CD14-positive monocyte (primary cell): Measurements from ENCODE around the gene NHERF2. TPM values are rescaled to one million over a fixed set of nuclear protein-coding genes. Genes with fewer than 3 reads are reported as not detected.

Experiments
- DNase-seq, 3 donors: peaks; one replicate each; pipeline ENCODE4 v3.0.0-alpha.2; 2011 to 2022
- H2AFZ ChIP-seq: 2 replicates; pipeline ENCODE4 v1.6.0; 2012; ENCODE audit warnings: mild to moderate bottlenecking, low read depth, low read length, inconsistent platforms; ENCODE audit not compliant: insufficient read depth, poor library complexity, severe bottlenecking
- H3K27ac ChIP-seq, 2 donors: 1 replicate in 1 of 2; 2 replicates in 1 of 2; pipeline ENCODE4 v1.5.1; 2012 to 2013; ENCODE audit warnings: low read length in 2 of 2, control low read depth in 1 of 2, inconsistent platforms in 1 of 2, low read depth in 1 of 2, mild to moderate bottlenecking in 1 of 2
- H3K27me3 ChIP-seq, 2 donors: one replicate each; pipeline versions ENCODE4 v1.6.0 to v1.6.1; 2011 to 2013; ENCODE audit warnings: low read length in 2 of 2; ENCODE audit not compliant: control insufficient read depth in 2 of 2, insufficient read depth in 2 of 2
- H3K36me3 ChIP-seq, 2 donors: replicated peaks in 1 of 2; 1 replicate in 1 of 2; 2 replicates in 1 of 2; pipeline versions ENCODE4 v1.5.1 to v1.6.1; 2012 to 2013; ENCODE audit warnings: low read length in 2 of 2, control low read depth in 1 of 2, inconsistent platforms in 1 of 2, mild to moderate bottlenecking in 1 of 2; ENCODE audit not compliant: insufficient read depth in 2 of 2, control insufficient read depth in 1 of 2
- H3K4me1 ChIP-seq, 2 donors: 1 replicate in 1 of 2; 2 replicates in 1 of 2; pipeline versions ENCODE4 v1.5.1 to v1.6.1; 2012 to 2013; ENCODE audit warnings: low read length in 2 of 2, control low read depth in 1 of 2, inconsistent platforms in 1 of 2, mild to moderate bottlenecking in 1 of 2, moderate library complexity in 1 of 2; ENCODE audit not compliant: insufficient read depth in 2 of 2, control insufficient read depth in 1 of 2
- H3K4me2 ChIP-seq: replicated peaks from 2 replicates; pipeline ENCODE3; 2012; ENCODE audit warnings: low read length, moderate library complexity, mild to moderate bottlenecking; ENCODE audit not compliant: poor library complexity, severe bottlenecking; ENCODE audit errors: extremely low read depth
- H3K4me3 ChIP-seq, 3 experiments: fragments of 200-600 bp in 1 of 3; sonication (generic) in 1 of 3; replicated peaks in 1 of 3; 1 replicate in 2 of 3; 2 replicates in 1 of 3; pipeline ENCODE4 v1.5.1; 2011 to 2013; ENCODE audit warnings: low read length in 3 of 3, mild to moderate bottlenecking in 3 of 3, control low read depth in 2 of 3, low read depth in 2 of 3, inconsistent platforms in 1 of 3, moderate library complexity in 1 of 3
- H3K79me2 ChIP-seq: 2 replicates; pipeline ENCODE4 v1.6.0; 2012; ENCODE audit warnings: mild to moderate bottlenecking, control low read depth, inconsistent platforms, low read length, moderate library complexity; ENCODE audit not compliant: insufficient read depth
- H3K9ac ChIP-seq: 2 replicates; pipeline ENCODE4 v1.6.0; 2017; ENCODE audit warnings: low read length, mild to moderate bottlenecking; ENCODE audit not compliant: insufficient read depth, poor library complexity, severe bottlenecking
- H3K9me3 ChIP-seq, 2 donors: replicated peaks in 1 of 2; 1 replicate in 1 of 2; 2 replicates in 1 of 2; pipeline versions ENCODE4 v1.5.1 to v1.6.1; 2012 to 2013; ENCODE audit warnings: low read length in 2 of 2, control low read depth in 1 of 2; ENCODE audit not compliant: control insufficient read depth in 1 of 2, insufficient read depth in 1 of 2
- H4K20me1 ChIP-seq: 2 replicates; pipeline ENCODE4 v1.6.0; 2012; ENCODE audit warnings: mild to moderate bottlenecking, low read length, control low read depth, moderate library complexity; ENCODE audit not compliant: insufficient read depth
- H3K27ac Mint-ChIP-seq, 7 donors: one replicate each; pipeline ENCODE4 v1.8.0; 2020; ENCODE audit warnings: mild to moderate bottlenecking in 7 of 7, mixed read lengths in 7 of 7, moderate library complexity in 6 of 7, inconsistent platforms in 2 of 7
- H3K27me3 Mint-ChIP-seq, 3 donors: one replicate each; pipeline ENCODE4 v1.8.0; 2021 to 2022; ENCODE audit warnings: low read depth in 3 of 3, mild to moderate bottlenecking in 3 of 3, mixed read lengths in 3 of 3, moderate library complexity in 3 of 3, inconsistent platforms in 1 of 3
- H3K36me3 Mint-ChIP-seq, 2 donors: one replicate each; pipeline ENCODE4 v1.8.0; 2020; ENCODE audit warnings: mixed read lengths in 2 of 2, inconsistent platforms in 1 of 2, mild to moderate bottlenecking in 1 of 2
- H3K4me1 Mint-ChIP-seq: one replicate; pipeline ENCODE4 v1.8.0; 2020; ENCODE audit warnings: mild to moderate bottlenecking, mixed read lengths
- H3K4me3 Mint-ChIP-seq, 2 donors: one replicate each; pipeline ENCODE4 v1.8.0; 2020; ENCODE audit warnings: mild to moderate bottlenecking in 2 of 2, mixed read lengths in 2 of 2, moderate library complexity in 1 of 2
- H3K9me3 Mint-ChIP-seq, 7 donors: one replicate each; pipeline ENCODE4 v1.8.0; 2020 to 2022; ENCODE audit warnings: mixed read lengths in 7 of 7, mild to moderate bottlenecking in 6 of 7, moderate library complexity in 6 of 7, inconsistent platforms in 2 of 7
- WGBS: methylation state at CpG from one replicate; pipeline ENCODE4 v1.1.5; 2013; ENCODE audit warnings: missing lambda C conversion rate; ENCODE audit not compliant: insufficient coverage; 5-methylcytosine and 5-hydroxymethylcytosine counted together
- intact Hi-C, 2 donors: fragments of 100-400 bp; cut with micrococcal nuclease; formaldehyde crosslinking; loops; one replicate each; pipeline versions ENCODE4 v1.15.0 to v1.15.1; 2023
- polyA plus RNA-seq, 3 donors: library from polyadenylated mRNA; depleted of rRNA in 1 of 3; unstranded in 2 of 3; stranded (reverse) in 1 of 3; fragments of 300-500 nt in 2 of 3; fragments of >200 nt in 1 of 3; fragmentation: Illumina TruSeq in 2 of 3; gene quantifications; 1 replicate in 2 of 3; 2 replicates in 1 of 3; pipeline ENCODE4 v1.2.3, GENCODE V29; 2012 to 2021
- TF ChIP-seq, protein P1 (sequence below): fragments of 200-600 bp; IDR thresholded peaks from one replicate; pipeline ENCODE4 v1.8.0; 2022; ENCODE audit warnings: antibody characterized with exemption, mild to moderate bottlenecking

NHERF2 gene
- polyA plus RNA-seq, 3 donors = 0.66 to 8.2 (median 0.78) TPM

DNA sequence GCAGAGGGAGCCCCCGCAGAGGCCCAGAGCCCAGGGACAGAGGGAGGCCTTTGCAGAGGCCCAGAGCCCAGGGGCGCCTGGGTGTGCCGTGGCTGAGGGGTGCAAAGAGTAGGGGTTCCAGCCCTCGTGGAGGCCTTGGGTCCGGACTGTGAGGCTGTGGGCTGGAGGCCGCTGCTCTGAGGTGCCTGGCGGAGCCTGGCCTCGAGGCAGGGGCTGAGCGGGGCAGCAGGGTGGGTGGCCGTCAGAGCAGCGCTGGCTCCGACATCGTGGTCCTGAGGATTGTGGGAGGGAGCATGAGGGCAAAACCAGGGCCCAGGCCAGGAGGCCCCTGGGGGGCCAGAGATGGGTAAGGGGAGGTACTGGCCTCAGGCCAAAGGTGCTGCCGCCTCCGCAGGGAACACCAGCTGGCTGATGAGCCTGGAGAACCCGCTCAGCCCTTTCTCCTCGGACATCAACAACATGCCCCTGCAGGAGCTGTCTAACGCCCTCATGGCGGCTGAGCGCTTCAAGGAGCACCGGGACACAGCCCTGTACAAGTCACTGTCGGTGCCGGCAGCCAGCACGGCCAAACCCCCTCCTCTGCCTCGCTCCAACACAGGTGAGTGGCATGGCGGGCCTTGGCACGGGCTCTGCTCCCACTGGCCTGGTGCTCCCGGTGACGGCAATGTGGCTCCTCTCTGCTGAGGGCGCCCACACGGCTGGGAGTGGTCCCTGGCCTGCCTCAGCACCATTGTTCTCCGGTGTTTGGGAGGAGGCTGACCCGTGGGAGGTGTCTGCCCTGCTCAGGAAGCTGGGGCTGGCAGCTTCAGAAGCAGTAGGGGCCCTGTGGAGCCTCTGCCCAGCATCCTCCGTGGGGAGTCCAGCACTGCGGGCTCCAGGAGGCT, 54.7 kb downstream of the NHERF2 start:
- Histone ChIP-seq H3K4me1 (no peaks in the 10 kb centered on the region), H3K4me2 (no peak overlapping the region), H3K9ac (no peak overlapping the region), H3K79me2 (no peaks in the 10 kb centered on the region), H4K20me1 (no peaks in the 10 kb centered on the region), H3K36me3 (peaks cover 75 to 98% of the 10 kb centered on the region in 2 donors), H3K27ac (no peak overlapping the region), H3K4me3 (no peak overlapping the region), H3K27me3 (no peaks in the 10 kb centered on the region), H3K9me3 (no peaks in the 10 kb centered on the region), H2AFZ (no peak overlapping the region)
- no peaks in the 10 kb centered on the region for H3K4me1 Mint-ChIP-seq
- TF ChIP-seq, protein P1, sequence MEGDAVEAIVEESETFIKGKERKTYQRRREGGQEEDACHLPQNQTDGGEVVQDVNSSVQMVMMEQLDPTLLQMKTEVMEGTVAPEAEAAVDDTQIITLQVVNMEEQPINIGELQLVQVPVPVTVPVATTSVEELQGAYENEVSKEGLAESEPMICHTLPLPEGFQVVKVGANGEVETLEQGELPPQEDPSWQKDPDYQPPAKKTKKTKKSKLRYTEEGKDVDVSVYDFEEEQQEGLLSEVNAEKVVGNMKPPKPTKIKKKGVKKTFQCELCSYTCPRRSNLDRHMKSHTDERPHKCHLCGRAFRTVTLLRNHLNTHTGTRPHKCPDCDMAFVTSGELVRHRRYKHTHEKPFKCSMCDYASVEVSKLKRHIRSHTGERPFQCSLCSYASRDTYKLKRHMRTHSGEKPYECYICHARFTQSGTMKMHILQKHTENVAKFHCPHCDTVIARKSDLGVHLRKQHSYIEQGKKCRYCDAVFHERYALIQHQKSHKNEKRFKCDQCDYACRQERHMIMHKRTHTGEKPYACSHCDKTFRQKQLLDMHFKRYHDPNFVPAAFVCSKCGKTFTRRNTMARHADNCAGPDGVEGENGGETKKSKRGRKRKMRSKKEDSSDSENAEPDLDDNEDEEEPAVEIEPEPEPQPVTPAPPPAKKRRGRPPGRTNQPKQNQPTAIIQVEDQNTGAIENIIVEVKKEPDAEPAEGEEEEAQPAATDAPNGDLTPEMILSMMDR = no peak
- no peaks in the 10 kb centered on the region for H3K9me3 Mint-ChIP-seq
- no peak for DNase-seq
- H3K27me3 Mint-ChIP-seq = peaks cover 0 to 2% (median 2%) of the 10 kb centered on the region in 3 donors
- no peak overlapping the region for H3K4me3 Mint-ChIP-seq
- intact Hi-C loops = no loop called here
- no peak overlapping the region for H3K27ac Mint-ChIP-seq
- H3K36me3 Mint-ChIP-seq = peaks cover 40 to 75% of the 10 kb centered on the region in 2 donors
- WGBS = 95% methylated on average over 34 of the region's 35 CpGs

GRCh38 chr16:2082171-2082982, 55.7 kb downstream of the NHERF2 start:
- no peak overlapping the region for H2AFZ ChIP-seq
- DNase-seq = no peak
- 93% methylated on average over 30 of the region's 32 CpGs for WGBS
- H3K36me3 ChIP-seq = peaks cover 78 to 98% of the 10 kb centered on the region in 2 donors
- intact Hi-C loops = no loop called here
- no peaks in the 10 kb centered on the region for H4K20me1 ChIP-seq
- no peaks in the 10 kb centered on the region for H3K9me3 ChIP-seq
- H3K4me1 Mint-ChIP-seq = no peaks in the 10 kb centered on the region
- no peak overlapping the region for H3K4me2 ChIP-seq
- peaks cover 0 to 2% (median under 1%) of the 10 kb centered on the region in 3 donors for H3K27me3 Mint-ChIP-seq
- no peak overlapping the region for H3K4me3 ChIP-seq
- no peaks in the 10 kb centered on the region for H3K79me2 ChIP-seq
- no peak overlapping the region for H3K27ac Mint-ChIP-seq
- H3K9ac ChIP-seq = no peak overlapping the region
- no peaks in the 10 kb centered on the region for H3K9me3 Mint-ChIP-seq
- H3K36me3 Mint-ChIP-seq = peaks cover 40 to 75% of the 10 kb centered on the region in 2 donors
- H3K4me3 Mint-ChIP-seq = no peak overlapping the region
- no peak overlapping the region for H3K27ac ChIP-seq
- TF ChIP-seq, protein P1 = no peak
- no peaks in the 10 kb centered on the region for H3K27me3 ChIP-seq
- no peaks in the 10 kb centered on the region for H3K4me1 ChIP-seq
